Astrocyte (in vitro differentiated cells and primary cell): ENCODE data around the gene NLN. TPM values are rescaled to one million over a fixed set of nuclear protein-coding genes. Genes with fewer than 3 reads are reported as not detected.
"Not testable (repeated sequence)": the region's sequence is repeated elsewhere in the genome, so short reads cannot be mapped to it uniquely, and the experiment has no call there.

Experiments used
- DNase-seq: peaks from one replicate; pipeline ENCODE4 v3.0.0-alpha.2; 2010; ENCODE audit warnings: low read depth
- FAIRE-seq: peaks from 2 replicates; lab custom pipeline; 2011; peaks lifted over from hg19 to GRCh38; lab: Jason Lieb, UNC
- H2AFZ ChIP-seq: 2 replicates; pipeline ENCODE4 v1.6.0; 2012; ENCODE audit warnings: low read depth, low read length, inconsistent platforms
- H3K27ac ChIP-seq: 2 replicates; pipeline ENCODE4 v1.5.1; 2011; ENCODE audit warnings: low read depth, low read length, inconsistent platforms
- H3K27me3 ChIP-seq: 2 replicates; pipeline ENCODE4 v1.6.0; 2011; ENCODE audit warnings: low read length, inconsistent platforms; ENCODE audit not compliant: insufficient read depth
- H3K36me3 ChIP-seq: 2 replicates; pipeline ENCODE4 v1.5.1; 2011; ENCODE audit warnings: low read length, inconsistent platforms; ENCODE audit not compliant: insufficient read depth
- H3K4me1 ChIP-seq: 2 replicates; pipeline ENCODE4 v1.5.1; 2011; ENCODE audit warnings: low read length, inconsistent platforms; ENCODE audit not compliant: insufficient read depth
- H3K4me2 ChIP-seq: 2 replicates; pipeline ENCODE4 v1.6.0; 2012; ENCODE audit warnings: low read length, inconsistent platforms
- H3K4me3 ChIP-seq: 2 replicates; pipeline ENCODE4 v1.5.1; 2011; ENCODE audit warnings: low read depth, mild to moderate bottlenecking, low read length, inconsistent platforms; ENCODE audit not compliant: insufficient read depth
- H3K79me2 ChIP-seq: 2 replicates; pipeline ENCODE4 v1.6.0; 2012; ENCODE audit warnings: mild to moderate bottlenecking, low read length, inconsistent platforms; ENCODE audit not compliant: insufficient read depth
- H3K9ac ChIP-seq: 2 replicates; pipeline ENCODE4 v1.6.0; 2012; ENCODE audit warnings: mild to moderate bottlenecking, low read length, inconsistent platforms
- H3K9me3 ChIP-seq: 2 replicates; pipeline ENCODE4 v1.5.1; 2012; ENCODE audit warnings: low read depth, mild to moderate bottlenecking, low read length, inconsistent platforms; ENCODE audit not compliant: insufficient read depth
- H4K20me1 ChIP-seq: 2 replicates; pipeline ENCODE4 v1.6.0; 2012; ENCODE audit warnings: low read length, inconsistent platforms; ENCODE audit not compliant: insufficient read depth
- H3K27ac Mint-ChIP-seq: one replicate; pipeline ENCODE4 v1.8.0; 2021; ENCODE audit warnings: mild to moderate bottlenecking, mixed read lengths; ENCODE audit not compliant: unreplicated experiment
- H3K27me3 Mint-ChIP-seq: one replicate; pipeline ENCODE4 v1.8.0; 2021; ENCODE audit warnings: low read depth, mixed read lengths; ENCODE audit not compliant: unreplicated experiment
- H3K36me3 Mint-ChIP-seq: one replicate; pipeline ENCODE4 v1.8.0; 2021; ENCODE audit warnings: low read depth, mixed read lengths; ENCODE audit not compliant: unreplicated experiment
- H3K4me1 Mint-ChIP-seq: one replicate; pipeline ENCODE4 v1.8.0; 2021; ENCODE audit warnings: low read depth, mixed read lengths; ENCODE audit not compliant: unreplicated experiment
- H3K4me3 Mint-ChIP-seq: one replicate; pipeline ENCODE4 v1.8.0; 2021; ENCODE audit warnings: mild to moderate bottlenecking, moderate library complexity, mixed read lengths; ENCODE audit not compliant: unreplicated experiment
- H3K9me3 Mint-ChIP-seq: one replicate; pipeline ENCODE4 v1.8.0; 2021; ENCODE audit warnings: mild to moderate bottlenecking, mixed read lengths; ENCODE audit not compliant: unreplicated experiment
- EZH2 ChIP-seq: IDR thresholded peaks from 2 replicates; pipeline ENCODE4 v1.6.1; 2012; ENCODE audit warnings: mild to moderate bottlenecking, low read length, inconsistent platforms; ENCODE audit not compliant: insufficient read depth
- total RNA-seq: library from RNA; stranded (reverse); gene quantifications from 2 replicates; pipeline ENCODE4 v1.2.1, GENCODE V29; 2021
- TF ChIP-seq, protein P1 (sequence below): IDR thresholded peaks from 2 replicates; pipeline ENCODE4 v1.5.1; 2011; ENCODE audit warnings: low read depth, mild to moderate bottlenecking, inconsistent platforms, low read length, moderate library complexity; ENCODE audit not compliant: insufficient read depth

Gene NLN
- total RNA-seq, 1 donor from 2014 or later: 65.2 TPM

DNA sequence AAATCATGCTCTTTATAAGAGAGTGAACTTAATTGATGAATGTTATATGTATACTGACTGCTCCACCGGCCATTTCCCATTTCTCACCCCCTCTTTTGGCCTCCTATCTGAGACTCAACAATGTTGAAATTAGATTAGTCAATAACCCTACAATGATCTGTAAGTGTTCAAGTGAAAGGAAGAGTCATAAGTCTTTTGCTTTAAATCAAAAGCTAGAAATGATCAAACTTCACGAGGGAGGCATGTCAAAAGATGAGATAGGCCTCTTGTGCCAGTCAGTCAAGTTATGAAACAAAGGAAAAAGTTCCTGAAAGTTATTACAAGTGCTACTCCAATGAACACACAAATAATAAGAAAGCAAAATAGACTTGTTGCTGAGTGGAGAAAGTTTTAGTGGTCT lies 83.1 kb downstream of the NLN start:
- Mint-ChIP-seq H3K27me3 (no peaks in the 10 kb centered on the region), H3K27ac (no peak overlapping the region), H3K36me3 (peaks cover 29% of the 10 kb centered on the region), H3K9me3 (peaks cover 3% of the 10 kb centered on the region), H3K4me3 (peak overlapping the region; percentile 3), H3K4me1 (peaks cover 26% of the 10 kb centered on the region)
- H3K27ac ChIP-seq: no peak overlapping the region
- H4K20me1 ChIP-seq: no peaks in the 10 kb centered on the region
- H3K9ac ChIP-seq: no peak overlapping the region
- H3K9me3 ChIP-seq: no peaks in the 10 kb centered on the region
- H3K4me3 ChIP-seq: no peak overlapping the region
- TF ChIP-seq EZH2: no peak
- TF ChIP-seq, protein P1, sequence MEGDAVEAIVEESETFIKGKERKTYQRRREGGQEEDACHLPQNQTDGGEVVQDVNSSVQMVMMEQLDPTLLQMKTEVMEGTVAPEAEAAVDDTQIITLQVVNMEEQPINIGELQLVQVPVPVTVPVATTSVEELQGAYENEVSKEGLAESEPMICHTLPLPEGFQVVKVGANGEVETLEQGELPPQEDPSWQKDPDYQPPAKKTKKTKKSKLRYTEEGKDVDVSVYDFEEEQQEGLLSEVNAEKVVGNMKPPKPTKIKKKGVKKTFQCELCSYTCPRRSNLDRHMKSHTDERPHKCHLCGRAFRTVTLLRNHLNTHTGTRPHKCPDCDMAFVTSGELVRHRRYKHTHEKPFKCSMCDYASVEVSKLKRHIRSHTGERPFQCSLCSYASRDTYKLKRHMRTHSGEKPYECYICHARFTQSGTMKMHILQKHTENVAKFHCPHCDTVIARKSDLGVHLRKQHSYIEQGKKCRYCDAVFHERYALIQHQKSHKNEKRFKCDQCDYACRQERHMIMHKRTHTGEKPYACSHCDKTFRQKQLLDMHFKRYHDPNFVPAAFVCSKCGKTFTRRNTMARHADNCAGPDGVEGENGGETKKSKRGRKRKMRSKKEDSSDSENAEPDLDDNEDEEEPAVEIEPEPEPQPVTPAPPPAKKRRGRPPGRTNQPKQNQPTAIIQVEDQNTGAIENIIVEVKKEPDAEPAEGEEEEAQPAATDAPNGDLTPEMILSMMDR: no peak
- peaks cover 42% of the 10 kb centered on the region for H3K4me1 ChIP-seq
- no peak overlapping the region for H3K4me2 ChIP-seq
- H3K79me2 ChIP-seq: no peaks in the 10 kb centered on the region
- no peaks in the 10 kb centered on the region for H3K36me3 ChIP-seq
- FAIRE-seq: no peak
- DNase-seq: no peak
- no peaks in the 10 kb centered on the region for H3K27me3 ChIP-seq
- no peak overlapping the region for H2AFZ ChIP-seq

DNA sequence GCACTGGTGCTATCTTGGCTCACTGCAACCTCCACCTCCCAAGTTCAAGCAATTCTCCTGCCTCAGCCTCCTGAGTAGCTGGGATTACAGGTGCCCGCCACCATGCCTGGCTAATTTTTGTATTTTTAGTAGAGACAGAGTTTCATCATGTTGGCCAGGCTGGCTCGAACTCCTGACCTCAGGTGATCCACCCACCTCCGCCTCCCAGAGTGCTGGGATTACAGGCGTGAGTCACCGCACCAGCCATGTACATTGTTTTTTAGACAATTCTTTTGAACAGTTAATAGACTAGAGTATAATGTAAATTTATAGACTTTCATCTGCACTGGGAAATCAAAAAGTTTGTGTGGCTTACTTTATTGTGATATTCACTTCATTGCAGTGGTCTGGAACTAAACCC lies 85.5 kb downstream of the NLN start:
- not testable (repeated sequence) for H3K27ac Mint-ChIP-seq, H3K4me3 ChIP-seq, H3K9ac ChIP-seq, DNase-seq, H2AFZ ChIP-seq, FAIRE-seq, H3K27me3 Mint-ChIP-seq, H4K20me1 ChIP-seq, H3K9me3 Mint-ChIP-seq, H3K79me2 ChIP-seq, H3K4me3 Mint-ChIP-seq, H3K4me2 ChIP-seq, H3K27ac ChIP-seq, H3K27me3 ChIP-seq, H3K36me3 ChIP-seq, H3K9me3 ChIP-seq
- Mint-ChIP-seq H3K4me1 (peaks cover 15% of the 10 kb centered on the region), H3K36me3 (peaks cover 28% of the 10 kb centered on the region)
- peaks cover 49% of the 10 kb centered on the region for H3K4me1 ChIP-seq

DNA sequence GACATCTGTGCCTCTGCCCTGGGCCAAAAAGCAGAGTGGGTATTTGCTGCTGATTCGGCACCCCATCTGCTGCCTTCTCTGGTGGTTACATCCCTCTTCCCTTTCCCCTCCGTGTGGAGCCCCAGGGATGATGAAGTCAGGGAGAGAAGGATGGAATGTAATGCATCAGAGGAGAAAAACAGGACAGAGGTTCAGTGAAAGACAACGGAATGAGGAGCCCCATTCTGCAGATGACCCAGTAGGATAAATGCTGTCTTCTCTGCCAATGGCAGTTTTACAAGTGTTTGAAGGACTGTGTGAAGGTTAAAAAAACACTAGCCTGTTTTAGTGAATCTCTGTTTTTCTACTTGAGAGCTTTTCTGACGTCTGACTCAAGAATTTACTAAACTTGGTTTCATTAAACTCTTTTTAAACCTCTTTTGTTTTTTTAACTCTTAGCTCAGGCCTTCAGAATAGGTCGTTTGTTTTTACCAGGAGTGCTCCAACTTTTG lies 86.3 kb downstream of the NLN start:
- peaks cover 15% of the 10 kb centered on the region for H3K4me1 Mint-ChIP-seq
- H3K79me2 ChIP-seq: no peaks in the 10 kb centered on the region

More for the DNA sequence above, 86.3 kb downstream of the NLN start:
- Mint-ChIP-seq H3K27ac (no peak overlapping the region), H3K27me3 (no peaks in the 10 kb centered on the region), H3K36me3 (peaks cover 28% of the 10 kb centered on the region), H3K9me3 (peaks cover 2% of the 10 kb centered on the region), H3K4me3 (no peak overlapping the region)
- FAIRE-seq (no peak), DNase-seq (peak; percentile 47)
- Histone ChIP-seq H3K9ac (no peak overlapping the region), H3K4me2 (peak overlapping the region; percentile 45), H3K4me1 (peaks cover 49% of the 10 kb centered on the region), H4K20me1 (no peaks in the 10 kb centered on the region), H3K36me3 (peaks cover 7% of the 10 kb centered on the region), H3K4me3 (no peak overlapping the region), H3K27me3 (no peaks in the 10 kb centered on the region), H3K9me3 (no peaks in the 10 kb centered on the region), H2AFZ (no peak overlapping the region), H3K27ac (peak overlapping the region; percentile 34)
- no peak for TF ChIP-seq EZH2
- TF ChIP-seq, protein P1: no peak
